Fibroblast of villous mesenchyme (primary cell): ENCODE measurements around the gene PHLDB2. TPM values are rescaled to one million over a fixed set of nuclear protein-coding genes. Genes with fewer than 3 reads are reported as not detected.
"Not testable (repeated sequence)": the region's sequence is repeated elsewhere in the genome, so short reads cannot be mapped to it uniquely, and the experiment has no call there.

Experiments
- DNase-seq: peaks from one replicate; pipeline ENCODE4 v3.0.0-alpha.2; 2010; ENCODE audit warnings: low read depth
- H3K4me3 ChIP-seq: 2 replicates; pipeline ENCODE4 v1.5.1; 2011; ENCODE audit warnings: low read depth, mild to moderate bottlenecking, low read length
- CTCF ChIP-seq: IDR thresholded peaks from 2 replicates; pipeline ENCODE4 v1.5.1; 2012; ENCODE audit warnings: low read depth, mild to moderate bottlenecking, low read length; ENCODE audit not compliant: insufficient read depth
- total RNA-seq: library from RNA; depleted of rRNA; stranded (reverse); fragments of >200 nt; gene quantifications from 2 replicates; pipeline ENCODE4 v1.2.3, GENCODE V29; 2012

The PHLDB2 gene
- total RNA-seq = 82.1 and 111 TPM in 2 replicates

- no peak for TF ChIP-seq CTCF
- peak; percentile 93 for DNase-seq
- H3K4me3 ChIP-seq = peak within 1 kb of the TSS; percentile 94
These were observed at the start of gene PHLDB2 for GRCh38 chr3:111859061-111859973. PHLDB2 (plus strand) TSS chr3:111859265; CDS start chr3:111884078, 24,813 bp downstream.

GRCh38 chr3:111810909-111811308, 48.2 kb upstream of the PHLDB2 start:
- TF ChIP-seq CTCF = no peak
- peak; percentile 94 for DNase-seq
- no peak overlapping the region for H3K4me3 ChIP-seq

- DNase-seq = no peak
These were observed 47.3 kb upstream of the PHLDB2 start for GRCh38 chr3:111811811-111812210.

GRCh38 chr3:111812701-111813100, 46.4 kb upstream of the PHLDB2 start:
- no peak overlapping the region for H3K4me3 ChIP-seq
- DNase-seq = no peak
- no peak for TF ChIP-seq CTCF

More at GRCh38 chr3:111811811-111812210, 47.3 kb upstream of the PHLDB2 start:
- no peak for TF ChIP-seq CTCF
- H3K4me3 ChIP-seq = no peak overlapping the region

DNA sequence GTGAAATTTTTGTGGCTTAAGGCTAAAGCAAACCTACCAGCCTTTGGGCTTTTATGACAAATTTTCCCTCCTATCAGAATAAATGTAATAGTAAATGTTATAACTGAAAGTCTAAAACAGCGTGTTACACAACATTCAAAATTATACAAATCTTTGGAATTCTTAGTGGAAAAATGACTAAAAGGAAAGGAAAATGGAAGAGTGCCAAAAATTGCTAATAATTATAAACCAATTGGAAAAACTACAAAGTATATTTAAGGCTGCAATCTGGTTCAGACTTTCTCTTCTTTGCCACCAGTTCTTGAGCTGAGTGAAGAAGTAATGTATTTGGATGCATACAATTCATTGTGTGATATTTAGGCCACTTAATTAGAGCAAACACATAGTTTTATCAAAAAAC, 45.6 kb upstream of the PHLDB2 start:
- no peak overlapping the region for H3K4me3 ChIP-seq

GRCh38 chr3:111813979-111814378, 45.1 kb upstream of the PHLDB2 start:
- no peak for TF ChIP-seq CTCF
- DNase-seq = no peak
- no peak overlapping the region for H3K4me3 ChIP-seq

More for the DNA sequence above, 45.6 kb upstream of the PHLDB2 start:
- TF ChIP-seq CTCF = no peak
- no peak for DNase-seq

DNA sequence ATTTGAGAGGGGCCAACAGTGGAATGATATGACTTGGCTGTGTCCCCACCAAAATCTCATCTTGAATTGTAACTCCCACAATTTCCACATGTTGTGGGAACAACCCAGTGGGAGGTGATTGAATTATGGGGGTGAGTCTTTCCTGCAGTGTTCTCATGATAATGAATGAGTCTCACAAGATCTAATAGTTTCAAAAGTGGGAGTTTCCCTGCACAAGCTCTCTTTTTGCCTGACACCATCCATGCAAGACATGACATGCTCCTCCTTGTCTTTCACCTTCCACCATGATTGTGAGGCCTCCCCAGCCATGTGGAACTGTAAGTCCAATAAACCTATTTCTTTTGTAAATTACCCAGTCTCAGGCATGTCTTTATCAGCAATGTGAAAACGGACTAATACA, 42.3 kb upstream of the PHLDB2 start:
- H3K4me3 ChIP-seq, DNase-seq: not testable (repeated sequence)
